ENCODE data around the gene MFSD11. TPM values are rescaled to one million over a fixed set of nuclear protein-coding genes. Genes with fewer than 3 reads are reported as not detected.
A peak's percentile ranks its signal among the peaks of the same experiment; 100 is the strongest.
"Not testable (repeated sequence)": the region's sequence is repeated elsewhere in the genome, so short reads cannot be mapped to it uniquely, and the experiment has no call there.

MFSD11 gene
- total RNA-seq, 1 experiment from 2014 or later = 24.9 TPM

DNA sequence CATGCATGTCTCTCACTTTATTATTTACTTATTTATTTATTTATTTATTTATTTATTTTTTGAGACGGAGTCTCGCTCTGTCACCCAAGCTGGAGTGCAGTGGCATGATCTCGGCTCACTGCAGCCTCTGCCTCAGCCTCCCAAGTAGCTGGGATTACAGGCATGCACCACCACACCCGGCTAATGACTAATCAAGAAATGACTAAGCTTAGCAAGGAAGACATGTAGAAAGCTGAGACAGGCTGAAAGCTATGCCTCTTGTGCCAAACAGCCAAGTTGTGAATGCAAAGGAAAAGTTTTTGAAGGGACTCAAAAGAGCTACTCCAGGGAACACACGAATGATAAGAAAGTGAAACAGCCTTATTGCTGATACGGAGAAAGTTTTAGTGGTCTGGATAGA, 7.9 kb downstream of the MFSD11 start:
- H3K27ac ChIP-seq (ENCODE audit: low read depth, low read length); BruUV-seq (replicated peaks); H4K20me1 ChIP-seq (ENCODE audit: insufficient read depth); H3K9ac ChIP-seq (ENCODE audit: low read length); H3K9me3 ChIP-seq (ENCODE audit: control insufficient read depth in 1 of 2, insufficient read depth in 1 of 2, low read depth in 1 of 2, low read length in 2 of 2); H3K4me3 ChIP-seq (replicated peaks in 1 of 2; ENCODE audit: low read depth in 1 of 2, low read length in 2 of 2); H2AFZ ChIP-seq (ENCODE audit: low read depth, low read length, poor library complexity, severe bottlenecking); H3K27me3 ChIP-seq (ENCODE audit: insufficient read depth, low read length); RAD21 ChIA-PET (ENCODE audit: low non-redundant PET in 1 of 2, low total read pairs in 2 of 2, uncharacterized antibody in 2 of 2, unreplicated experiment in 2 of 2); H3K79me2 ChIP-seq (ENCODE audit: insufficient read depth, low read length); CTCF ChIA-PET; DNase-seq (ENCODE audit: low read depth, low spot score); H3K9me2 ChIP-seq (ENCODE audit: insufficient read depth): not testable (repeated sequence)
- ATAC-seq = peak; percentile 55
- POLR2A ChIA-PET = interaction anchor here (0.6 to 1.3 kb wide), 2 partner anchors 8 to 14 kb away, joined by 3 to 4 read pairs; partner anchors contain the start of gene MFSD11
- Histone ChIP-seq H3K36me3 (ENCODE audit: control insufficient read depth in 1 of 2, insufficient read depth in 2 of 2, low read length in 2 of 2) (peaks cover 2 to 24% of the 10 kb centered on the region in 2 experiments; a peak in 1 of 4 replicates), H3K4me1 (ENCODE audit: control insufficient read depth in 1 of 2, insufficient read depth in 2 of 2, low read length in 2 of 2) (peaks cover 0 to 12% of the 10 kb centered on the region in 2 experiments; a peak in 2 of 4 replicates), H3K4me2 (ENCODE audit: low read length) (peak overlapping the region; percentile 17; the same call in 1 of the 2 replicates)
- TF ChIP-seq FOSL1 (IDR thresholded peaks at IDR 0.05; ENCODE audit: low read depth) = peak; percentile 31; the same call in 1 of the 2 replicates
- intact Hi-C loops (cut with micrococcal nuclease) = loop anchor here (2.0 kb wide), 1 partner anchor 23 kb away; no protein-coding TSS in a partner anchor

DNA sequence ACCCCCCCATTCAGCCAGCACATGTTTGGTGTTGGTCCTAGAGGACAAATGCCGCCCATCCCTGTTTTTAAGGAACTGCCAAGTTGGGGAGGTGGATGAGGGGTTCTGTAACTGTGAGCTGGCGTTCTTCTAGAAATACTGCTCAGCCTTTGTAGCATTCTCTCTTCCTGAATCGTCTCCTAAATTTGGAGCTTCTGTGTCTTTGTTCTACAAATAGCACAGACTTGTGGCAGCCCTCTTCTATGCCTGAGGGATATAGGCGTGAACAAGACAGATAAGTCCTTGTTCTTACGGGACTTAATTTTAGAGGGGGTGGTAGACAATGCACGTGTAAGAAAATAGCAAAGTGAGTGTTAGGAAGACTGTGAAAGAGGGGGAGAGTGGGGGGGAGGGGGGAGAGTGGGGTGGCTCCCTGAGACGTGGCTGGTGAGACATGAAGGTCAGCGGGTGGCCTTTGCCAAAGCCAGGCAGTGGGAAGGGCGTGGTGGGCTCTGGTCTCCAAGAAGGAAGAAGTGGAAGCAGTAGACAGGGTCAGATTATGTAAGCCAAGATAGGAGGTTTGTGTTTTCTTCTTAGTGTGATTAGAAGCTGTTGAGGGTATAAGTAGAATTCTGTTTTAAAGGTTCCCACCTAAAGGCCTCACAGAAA, 9.9 kb downstream of the MFSD11 start:
- RAD21 ChIA-PET (ENCODE audit: low non-redundant PET in 1 of 2, low total read pairs in 2 of 2, uncharacterized antibody in 2 of 2, unreplicated experiment in 2 of 2) = no interaction called here
- peaks cover 0 to 2% of the 10 kb centered on the region in 2 experiments; a peak in 1 of 4 replicates for H3K9me3 ChIP-seq (ENCODE audit: control insufficient read depth in 1 of 2, insufficient read depth in 1 of 2, low read depth in 1 of 2, low read length in 2 of 2)
- H3K27ac ChIP-seq (ENCODE audit: low read depth, low read length) = no peak overlapping the region
- H3K9me2 ChIP-seq (ENCODE audit: insufficient read depth) = no peaks in the 10 kb centered on the region
- H3K4me3 ChIP-seq (replicated peaks in 1 of 2; ENCODE audit: low read depth in 1 of 2, low read length in 2 of 2) = no peak overlapping the region
- no peak overlapping the region for H2AFZ ChIP-seq (ENCODE audit: low read depth, low read length, poor library complexity, severe bottlenecking)
- ATAC-seq (no peak), DNase-seq (ENCODE audit: low read depth, low spot score) (no peak)
- H3K4me1 ChIP-seq (ENCODE audit: control insufficient read depth in 1 of 2, insufficient read depth in 2 of 2, low read length in 2 of 2) = peaks cover 0 to 15% of the 10 kb centered on the region in 2 experiments; a peak in 2 of 4 replicates
- no TSS peak for BruUV-seq (replicated peaks)
- CTCF ChIA-PET = no interaction called here
- H3K9ac ChIP-seq (ENCODE audit: low read length) = no peak overlapping the region
- POLR2A ChIA-PET = interaction anchor here (1.3 kb wide), 1 partner anchor 10 kb away, joined by 6 read pairs; the partner anchor contains the start of genes MFSD11 and SRSF2
- H4K20me1 ChIP-seq (ENCODE audit: insufficient read depth) = no peaks in the 10 kb centered on the region
- no peaks in the 10 kb centered on the region for H3K27me3 ChIP-seq (ENCODE audit: insufficient read depth, low read length)
- no peak overlapping the region for H3K4me2 ChIP-seq (ENCODE audit: low read length)
- intact Hi-C loops (cut with micrococcal nuclease) = no loop called here
- TF ChIP-seq CBX3 (IDR thresholded peaks at IDR 0.05; ENCODE audit: low read depth) = no peak
- TF ChIP-seq, protein P1, sequence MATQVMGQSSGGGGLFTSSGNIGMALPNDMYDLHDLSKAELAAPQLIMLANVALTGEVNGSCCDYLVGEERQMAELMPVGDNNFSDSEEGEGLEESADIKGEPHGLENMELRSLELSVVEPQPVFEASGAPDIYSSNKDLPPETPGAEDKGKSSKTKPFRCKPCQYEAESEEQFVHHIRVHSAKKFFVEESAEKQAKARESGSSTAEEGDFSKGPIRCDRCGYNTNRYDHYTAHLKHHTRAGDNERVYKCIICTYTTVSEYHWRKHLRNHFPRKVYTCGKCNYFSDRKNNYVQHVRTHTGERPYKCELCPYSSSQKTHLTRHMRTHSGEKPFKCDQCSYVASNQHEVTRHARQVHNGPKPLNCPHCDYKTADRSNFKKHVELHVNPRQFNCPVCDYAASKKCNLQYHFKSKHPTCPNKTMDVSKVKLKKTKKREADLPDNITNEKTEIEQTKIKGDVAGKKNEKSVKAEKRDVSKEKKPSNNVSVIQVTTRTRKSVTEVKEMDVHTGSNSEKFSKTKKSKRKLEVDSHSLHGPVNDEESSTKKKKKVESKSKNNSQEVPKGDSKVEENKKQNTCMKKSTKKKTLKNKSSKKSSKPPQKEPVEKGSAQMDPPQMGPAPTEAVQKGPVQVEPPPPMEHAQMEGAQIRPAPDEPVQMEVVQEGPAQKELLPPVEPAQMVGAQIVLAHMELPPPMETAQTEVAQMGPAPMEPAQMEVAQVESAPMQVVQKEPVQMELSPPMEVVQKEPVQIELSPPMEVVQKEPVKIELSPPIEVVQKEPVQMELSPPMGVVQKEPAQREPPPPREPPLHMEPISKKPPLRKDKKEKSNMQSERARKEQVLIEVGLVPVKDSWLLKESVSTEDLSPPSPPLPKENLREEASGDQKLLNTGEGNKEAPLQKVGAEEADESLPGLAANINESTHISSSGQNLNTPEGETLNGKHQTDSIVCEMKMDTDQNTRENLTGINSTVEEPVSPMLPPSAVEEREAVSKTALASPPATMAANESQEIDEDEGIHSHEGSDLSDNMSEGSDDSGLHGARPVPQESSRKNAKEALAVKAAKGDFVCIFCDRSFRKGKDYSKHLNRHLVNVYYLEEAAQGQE (IDR thresholded peaks at IDR 0.05; ENCODE audit: low read depth) = no peak
- no peak for TF ChIP-seq FOSL1 (IDR thresholded peaks at IDR 0.05; ENCODE audit: low read depth)
- no peak for TF ChIP-seq EZH2 (IDR thresholded peaks at IDR 0.05)
- TF ChIP-seq ZNF274 (IDR thresholded peaks at IDR 0.05; ENCODE audit: low read depth, low read length) = no peak
- TF ChIP-seq CEBPB (IDR thresholded peaks at IDR 0.05; ENCODE audit: low read depth) = no peak
- no peak for TF ChIP-seq SRF (IDR thresholded peaks at IDR 0.05; ENCODE audit: low read depth)
- TF ChIP-seq EGR1 (IDR thresholded peaks at IDR 0.05; ENCODE audit: low read depth) = no peak
- no peak for TF ChIP-seq POLR2A (IDR thresholded peaks at IDR 0.05; ENCODE audit: borderline replicate concordance, extremely low read depth, insufficient read depth, insufficient read length)
- TF ChIP-seq SP1 (IDR thresholded peaks at IDR 0.05; ENCODE audit: low read depth) = no peak
- TF ChIP-seq, protein P2, sequence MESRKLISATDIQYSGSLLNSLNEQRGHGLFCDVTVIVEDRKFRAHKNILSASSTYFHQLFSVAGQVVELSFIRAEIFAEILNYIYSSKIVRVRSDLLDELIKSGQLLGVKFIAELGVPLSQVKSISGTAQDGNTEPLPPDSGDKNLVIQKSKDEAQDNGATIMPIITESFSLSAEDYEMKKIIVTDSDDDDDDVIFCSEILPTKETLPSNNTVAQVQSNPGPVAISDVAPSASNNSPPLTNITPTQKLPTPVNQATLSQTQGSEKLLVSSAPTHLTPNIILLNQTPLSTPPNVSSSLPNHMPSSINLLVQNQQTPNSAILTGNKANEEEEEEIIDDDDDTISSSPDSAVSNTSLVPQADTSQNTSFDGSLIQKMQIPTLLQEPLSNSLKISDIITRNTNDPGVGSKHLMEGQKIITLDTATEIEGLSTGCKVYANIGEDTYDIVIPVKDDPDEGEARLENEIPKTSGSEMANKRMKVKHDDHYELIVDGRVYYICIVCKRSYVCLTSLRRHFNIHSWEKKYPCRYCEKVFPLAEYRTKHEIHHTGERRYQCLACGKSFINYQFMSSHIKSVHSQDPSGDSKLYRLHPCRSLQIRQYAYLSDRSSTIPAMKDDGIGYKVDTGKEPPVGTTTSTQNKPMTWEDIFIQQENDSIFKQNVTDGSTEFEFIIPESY (IDR thresholded peaks at IDR 0.05; ENCODE audit: extremely low read depth, insufficient replicate concordance, low read length) = no peak
- TF ChIP-seq JUND (IDR thresholded peaks at IDR 0.05) = no peak
- TF ChIP-seq ZFX (IDR thresholded peaks at IDR 0.05) = no peak
- no peak for TF ChIP-seq ELF1 (IDR thresholded peaks at IDR 0.05; ENCODE audit: borderline replicate concordance, low read depth)
- H3K79me2 ChIP-seq (ENCODE audit: insufficient read depth, low read length) = no peaks in the 10 kb centered on the region
- peaks cover 0 to 24% of the 10 kb centered on the region in 2 experiments; a peak in 1 of 4 replicates for H3K36me3 ChIP-seq (ENCODE audit: control insufficient read depth in 1 of 2, insufficient read depth in 2 of 2, low read length in 2 of 2)

Measured in HCT116 (cell line).